Colonic mucosa (tissue), 4 donors: ENCODE data around the gene MACROD2. TPM values are rescaled to one million over a fixed set of nuclear protein-coding genes. Genes with fewer than 3 reads are reported as not detected.

ENCODE experiments used
- DNase-seq: peaks from one replicate; pipeline ENCODE4 v3.0.0-alpha.2; 2020
- H3K27ac ChIP-seq: fragments of 200-600 bp; one replicate; pipeline ENCODE4 v1.8.0; 2021
- H3K27me3 ChIP-seq: fragments of 200-600 bp; one replicate; pipeline ENCODE4 v1.8.0; 2021
- H3K36me3 ChIP-seq: fragments of 200-600 bp; one replicate; pipeline ENCODE4 v1.8.0; 2021
- H3K4me1 ChIP-seq: fragments of 200-600 bp; one replicate; pipeline ENCODE4 v1.8.0; 2021; ENCODE audit warnings: mild to moderate bottlenecking
- H3K4me3 ChIP-seq: fragments of 200-600 bp; one replicate; pipeline ENCODE4 v1.8.0; 2021
- H3K9ac ChIP-seq, 2 donors: one replicate each; pipeline ENCODE4 v1.7.0; 2013; ENCODE audit warnings: control low read depth in 2 of 2, low read depth in 2 of 2, low read length in 2 of 2
- H3K9me3 ChIP-seq: fragments of 200-600 bp; one replicate; pipeline ENCODE4 v1.8.0; 2021
- intact Hi-C: fragments of 100-400 bp; cut with DNase I; formaldehyde crosslinking; loops from one replicate; pipeline ENCODE4 v1.14.1; 2022
- total RNA-seq, 2 donors: library from RNA; stranded (reverse); fragmentation: NEBNext Ultra II Directional in 1 of 2; extraction: Animal tissue kit (Norgen Biotek cat#: 25700) in 1 of 2; gene quantifications; one replicate each; pipeline ENCODE4 v1.2.1, GENCODE V29; 2021
- TF ChIP-seq, protein P1 (sequence below): fragments of 200-600 bp; IDR thresholded peaks from one replicate; pipeline ENCODE4 v1.8.0; 2022; ENCODE audit warnings: antibody characterized with exemption, mild to moderate bottlenecking
- donor health status: healthy.
- donor health status: DM: no; HTN: no; CAD: no.
- donor health status: DM: no; HTN: no; CAD: no.

MACROD2 gene
- total RNA-seq, 2 donors from 2014 or later, result 3.2 to 3.3 TPM

DNA sequence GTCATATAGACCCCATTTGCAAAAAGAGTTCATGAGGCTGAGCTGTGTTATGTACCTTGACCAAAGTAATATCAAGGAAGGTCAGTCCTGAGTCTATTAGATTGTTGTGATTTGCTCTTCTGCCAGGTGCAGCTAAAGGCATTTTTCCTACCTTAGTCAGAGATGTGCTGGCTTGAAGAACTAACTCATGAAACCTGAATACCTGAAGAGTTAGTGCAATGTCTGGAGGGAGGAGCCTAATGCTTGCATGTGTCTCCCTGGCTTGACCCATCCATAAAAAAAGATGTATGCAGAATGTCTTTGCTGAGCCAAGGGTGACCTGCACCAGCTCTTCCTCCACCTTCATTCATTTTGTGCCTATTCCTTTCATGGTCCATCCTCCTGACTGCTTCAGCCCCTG, 1835.9 kb downstream of the MACROD2 start:
- DNase-seq, result no peak
- H3K4me1 ChIP-seq, result no peaks in the 10 kb centered on the region
- no peak overlapping the region for H3K4me3 ChIP-seq
- H3K27me3 ChIP-seq, result no peaks in the 10 kb centered on the region
- no peak overlapping the region for H3K9ac ChIP-seq
- H3K9me3 ChIP-seq, result no peaks in the 10 kb centered on the region
- intact Hi-C loops, result no loop called here
- H3K36me3 ChIP-seq, result no peaks in the 10 kb centered on the region
- H3K27ac ChIP-seq, result no peak overlapping the region
- TF ChIP-seq, protein P1, sequence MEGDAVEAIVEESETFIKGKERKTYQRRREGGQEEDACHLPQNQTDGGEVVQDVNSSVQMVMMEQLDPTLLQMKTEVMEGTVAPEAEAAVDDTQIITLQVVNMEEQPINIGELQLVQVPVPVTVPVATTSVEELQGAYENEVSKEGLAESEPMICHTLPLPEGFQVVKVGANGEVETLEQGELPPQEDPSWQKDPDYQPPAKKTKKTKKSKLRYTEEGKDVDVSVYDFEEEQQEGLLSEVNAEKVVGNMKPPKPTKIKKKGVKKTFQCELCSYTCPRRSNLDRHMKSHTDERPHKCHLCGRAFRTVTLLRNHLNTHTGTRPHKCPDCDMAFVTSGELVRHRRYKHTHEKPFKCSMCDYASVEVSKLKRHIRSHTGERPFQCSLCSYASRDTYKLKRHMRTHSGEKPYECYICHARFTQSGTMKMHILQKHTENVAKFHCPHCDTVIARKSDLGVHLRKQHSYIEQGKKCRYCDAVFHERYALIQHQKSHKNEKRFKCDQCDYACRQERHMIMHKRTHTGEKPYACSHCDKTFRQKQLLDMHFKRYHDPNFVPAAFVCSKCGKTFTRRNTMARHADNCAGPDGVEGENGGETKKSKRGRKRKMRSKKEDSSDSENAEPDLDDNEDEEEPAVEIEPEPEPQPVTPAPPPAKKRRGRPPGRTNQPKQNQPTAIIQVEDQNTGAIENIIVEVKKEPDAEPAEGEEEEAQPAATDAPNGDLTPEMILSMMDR, result no peak

DNA sequence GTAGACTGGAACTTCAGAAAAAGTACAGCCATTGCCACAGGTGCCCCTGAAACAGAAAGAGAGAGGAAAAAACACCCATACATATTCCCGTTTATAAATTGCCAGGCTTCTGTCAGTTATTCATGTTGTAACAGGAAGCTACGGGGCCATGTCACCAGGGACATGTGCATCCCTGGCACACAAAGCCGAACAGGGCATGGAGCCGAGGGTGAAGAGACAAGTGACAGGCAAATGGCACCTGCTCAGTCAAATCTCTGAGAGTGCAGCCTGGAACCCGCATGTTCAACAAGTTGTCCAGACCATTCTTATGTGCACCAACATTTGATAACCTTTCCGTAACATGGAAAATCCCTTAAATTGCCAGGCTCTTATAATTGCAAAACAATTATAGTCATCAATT, 1837.2 kb downstream of the MACROD2 start:
- no peak overlapping the region for H3K4me3 ChIP-seq
- H3K36me3 ChIP-seq, result no peaks in the 10 kb centered on the region
- no peak overlapping the region for H3K27ac ChIP-seq
- no peaks in the 10 kb centered on the region for H3K27me3 ChIP-seq
- TF ChIP-seq, protein P1, result no peak
- H3K9me3 ChIP-seq, result no peaks in the 10 kb centered on the region
- DNase-seq, result no peak
- intact Hi-C loops, result no loop called here
- no peak overlapping the region for H3K9ac ChIP-seq
- H3K4me1 ChIP-seq, result no peaks in the 10 kb centered on the region

DNA sequence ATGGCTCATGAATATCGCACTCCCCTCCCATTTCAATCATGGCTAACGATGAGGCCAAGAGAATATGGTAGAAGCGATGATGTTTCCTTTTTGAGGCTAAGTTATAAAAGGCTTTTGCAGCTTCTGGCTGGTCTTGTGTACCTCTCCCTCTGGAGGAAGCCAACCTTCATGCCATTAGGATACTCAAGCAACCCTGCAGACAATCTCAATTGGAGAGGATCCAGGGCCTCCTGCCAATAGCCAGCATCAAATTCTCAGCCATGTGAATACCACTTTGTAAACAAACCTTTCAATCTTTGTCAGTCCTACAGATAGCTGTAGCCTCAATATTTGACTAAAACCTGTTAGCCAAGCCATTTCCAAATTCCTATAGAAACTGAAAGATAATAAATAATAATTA, 1839.5 kb downstream of the MACROD2 start:
- H3K27me3 ChIP-seq, result no peaks in the 10 kb centered on the region
- H3K9ac ChIP-seq, result no peak overlapping the region
- H3K4me1 ChIP-seq, result no peaks in the 10 kb centered on the region
- H3K27ac ChIP-seq, result no peak overlapping the region
- TF ChIP-seq, protein P1, result no peak
- no peak overlapping the region for H3K4me3 ChIP-seq
- no peaks in the 10 kb centered on the region for H3K36me3 ChIP-seq
- intact Hi-C loops, result no loop called here
- no peaks in the 10 kb centered on the region for H3K9me3 ChIP-seq
- no peak for DNase-seq

DNA sequence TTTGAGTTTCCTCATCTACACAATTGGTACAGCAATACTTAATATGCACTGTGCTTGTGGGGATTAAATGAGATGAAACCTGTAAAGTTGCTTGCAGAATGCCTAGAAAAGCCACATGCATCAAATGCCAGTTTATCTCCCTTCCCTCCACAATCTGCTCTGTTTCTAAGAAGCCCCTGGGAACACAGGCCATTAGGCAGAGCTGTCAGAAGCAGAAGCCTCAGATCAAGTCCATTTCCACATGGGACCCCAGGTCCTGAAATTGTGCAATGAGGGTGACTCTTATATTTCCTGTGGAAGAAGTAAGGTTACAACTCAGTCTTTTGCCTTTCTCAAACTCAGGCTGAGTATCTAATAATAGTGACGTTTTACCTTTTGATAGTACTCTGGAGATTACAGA, 1840.5 kb downstream of the MACROD2 start:
- TF ChIP-seq, protein P1, result no peak
- intact Hi-C loops, result no loop called here
- no peak overlapping the region for H3K27ac ChIP-seq
- H3K4me1 ChIP-seq, result no peaks in the 10 kb centered on the region
- H3K9ac ChIP-seq, result no peak overlapping the region
- no peak overlapping the region for H3K4me3 ChIP-seq
- H3K9me3 ChIP-seq, result no peaks in the 10 kb centered on the region
- no peak for DNase-seq
- no peaks in the 10 kb centered on the region for H3K36me3 ChIP-seq
- no peaks in the 10 kb centered on the region for H3K27me3 ChIP-seq

DNA sequence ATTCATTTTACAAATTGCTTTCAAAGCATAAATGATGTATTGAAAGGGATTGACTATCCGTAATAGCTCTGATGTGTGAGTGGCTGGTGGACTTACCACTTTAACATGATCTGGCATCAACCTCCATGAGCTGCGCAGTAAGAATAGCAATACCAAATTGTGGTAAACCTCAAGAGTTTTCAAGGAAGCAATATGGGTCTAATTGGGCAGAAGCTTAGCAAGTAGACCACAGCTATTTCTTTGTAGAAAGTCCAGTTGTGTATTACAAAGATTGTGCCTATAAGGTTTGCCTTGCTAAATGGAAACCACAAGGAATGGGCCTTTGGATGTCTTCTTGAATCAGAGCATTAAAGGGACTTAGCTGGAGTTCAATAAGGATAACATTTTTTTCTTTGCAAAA, 1841.3 kb downstream of the MACROD2 start:
- no peaks in the 10 kb centered on the region for H3K27me3 ChIP-seq
- no peaks in the 10 kb centered on the region for H3K36me3 ChIP-seq
- TF ChIP-seq, protein P1, result no peak
- no peak overlapping the region for H3K27ac ChIP-seq
- H3K4me1 ChIP-seq, result no peaks in the 10 kb centered on the region
- no peak overlapping the region for H3K9ac ChIP-seq
- H3K4me3 ChIP-seq, result no peak overlapping the region
- intact Hi-C loops, result no loop called here
- DNase-seq, result no peak
- no peaks in the 10 kb centered on the region for H3K9me3 ChIP-seq

DNA sequence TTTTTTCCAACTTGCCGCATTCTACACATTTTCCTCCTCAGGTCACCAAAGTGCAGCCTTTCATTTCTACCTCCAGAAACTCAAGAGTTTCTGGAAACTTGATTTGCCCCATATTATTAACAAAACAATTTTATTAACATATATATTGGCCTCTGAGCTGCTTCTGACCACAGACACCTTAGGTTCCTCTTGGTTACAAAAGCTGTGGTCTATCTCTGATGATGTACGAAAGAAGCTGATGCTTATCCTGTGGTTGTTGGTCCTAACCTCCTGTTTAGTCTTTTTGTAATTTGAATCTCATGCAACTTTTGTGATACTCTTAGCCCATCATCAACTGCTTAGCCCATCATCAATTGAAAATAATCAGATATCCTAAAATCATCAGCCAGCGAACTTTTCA, 1842.2 kb downstream of the MACROD2 start:
- TF ChIP-seq, protein P1, result no peak
- Histone ChIP-seq H3K27ac (no peak overlapping the region), H3K9ac (no peak overlapping the region)

More for the DNA sequence above, 1842.2 kb downstream of the MACROD2 start:
- Histone ChIP-seq H3K27me3 (no peaks in the 10 kb centered on the region), H3K4me1 (no peaks in the 10 kb centered on the region), H3K4me3 (no peak overlapping the region), H3K36me3 (no peaks in the 10 kb centered on the region), H3K9me3 (no peaks in the 10 kb centered on the region)
- no peak for DNase-seq
- intact Hi-C loops, result no loop called here
